ENCODE results near the gene BTNL8. TPM values are rescaled to one million over a fixed set of nuclear protein-coding genes. Genes with fewer than 3 reads are reported as not detected.

BTNL8 gene, protein sequence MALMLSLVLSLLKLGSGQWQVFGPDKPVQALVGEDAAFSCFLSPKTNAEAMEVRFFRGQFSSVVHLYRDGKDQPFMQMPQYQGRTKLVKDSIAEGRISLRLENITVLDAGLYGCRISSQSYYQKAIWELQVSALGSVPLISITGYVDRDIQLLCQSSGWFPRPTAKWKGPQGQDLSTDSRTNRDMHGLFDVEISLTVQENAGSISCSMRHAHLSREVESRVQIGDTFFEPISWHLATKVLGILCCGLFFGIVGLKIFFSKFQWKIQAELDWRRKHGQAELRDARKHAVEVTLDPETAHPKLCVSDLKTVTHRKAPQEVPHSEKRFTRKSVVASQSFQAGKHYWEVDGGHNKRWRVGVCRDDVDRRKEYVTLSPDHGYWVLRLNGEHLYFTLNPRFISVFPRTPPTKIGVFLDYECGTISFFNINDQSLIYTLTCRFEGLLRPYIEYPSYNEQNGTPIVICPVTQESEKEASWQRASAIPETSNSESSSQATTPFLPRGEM
- under 1 TPM in 1 of 3 donors, not detected in 2; 0.75 TPM for total RNA-seq
- total RNA-seq (2013), result not detected

- Mint-ChIP-seq H3K9me3 (no peaks in the 10 kb centered on the region), H3K36me3 (no peaks in the 10 kb centered on the region), H3K4me3 (no peak within 1 kb of the TSS), H3K27me3 (ENCODE audit: low read depth in 2 of 2) (peaks cover 9 to 10% of the 10 kb centered on the region in 2 donors), H3K27ac (no peak within 1 kb of the TSS), H3K4me1 (no peaks in the 10 kb centered on the region)
- H3K36me3 ChIP-seq (ENCODE audit: control insufficient read depth, insufficient read depth, low read length), result no peaks in the 10 kb centered on the region
- H3K27ac ChIP-seq (ENCODE audit: low read length), result no peak within 1 kb of the TSS
- intact Hi-C loops (cut with micrococcal nuclease), result no loop called here
- no peaks in the 10 kb centered on the region for H3K9me3 ChIP-seq (ENCODE audit: control insufficient read depth, insufficient read depth, low read length)
- H3K4me3 ChIP-seq (ENCODE audit: low read length), result no peak within 1 kb of the TSS
- ATAC-seq, result no peak
- 95% methylated on average over 9 of the region's 9 CpGs for WGBS (ENCODE audit: insufficient coverage)
- no peaks in the 10 kb centered on the region for H3K4me1 ChIP-seq (ENCODE audit: control insufficient read depth, insufficient read depth, low read length)
- H3K27me3 ChIP-seq (ENCODE audit: control insufficient read depth, insufficient read depth, low read length), result no peaks in the 10 kb centered on the region
- DNase-seq, result no peak
- TF ChIP-seq, protein P1, sequence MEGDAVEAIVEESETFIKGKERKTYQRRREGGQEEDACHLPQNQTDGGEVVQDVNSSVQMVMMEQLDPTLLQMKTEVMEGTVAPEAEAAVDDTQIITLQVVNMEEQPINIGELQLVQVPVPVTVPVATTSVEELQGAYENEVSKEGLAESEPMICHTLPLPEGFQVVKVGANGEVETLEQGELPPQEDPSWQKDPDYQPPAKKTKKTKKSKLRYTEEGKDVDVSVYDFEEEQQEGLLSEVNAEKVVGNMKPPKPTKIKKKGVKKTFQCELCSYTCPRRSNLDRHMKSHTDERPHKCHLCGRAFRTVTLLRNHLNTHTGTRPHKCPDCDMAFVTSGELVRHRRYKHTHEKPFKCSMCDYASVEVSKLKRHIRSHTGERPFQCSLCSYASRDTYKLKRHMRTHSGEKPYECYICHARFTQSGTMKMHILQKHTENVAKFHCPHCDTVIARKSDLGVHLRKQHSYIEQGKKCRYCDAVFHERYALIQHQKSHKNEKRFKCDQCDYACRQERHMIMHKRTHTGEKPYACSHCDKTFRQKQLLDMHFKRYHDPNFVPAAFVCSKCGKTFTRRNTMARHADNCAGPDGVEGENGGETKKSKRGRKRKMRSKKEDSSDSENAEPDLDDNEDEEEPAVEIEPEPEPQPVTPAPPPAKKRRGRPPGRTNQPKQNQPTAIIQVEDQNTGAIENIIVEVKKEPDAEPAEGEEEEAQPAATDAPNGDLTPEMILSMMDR (IDR thresholded peaks at IDR 0.05), result no peak
These were observed at the start of gene BTNL8 for GRCh38 chr5:180898621-180899246. Gene BTNL8, plus strand, starts transcription at chr5:180899159. Its CDS starts 152 bp downstream, at chr5:180899311.

- H3K4me1 Mint-ChIP-seq, result peaks cover 11 to 17% of the 10 kb centered on the region in 2 donors
- peaks cover 3 to 10% of the 10 kb centered on the region in 2 donors for H3K9me3 Mint-ChIP-seq
- WGBS (ENCODE audit: insufficient coverage), result 100% methylated on average over 2 of the region's 4 CpGs
- H3K36me3 Mint-ChIP-seq, result peaks cover 43% of the 10 kb centered on the region
- Histone ChIP-seq H3K9me3 (ENCODE audit: control insufficient read depth, insufficient read depth, low read length) (peaks cover 28% of the 10 kb centered on the region), H3K27ac (ENCODE audit: low read length) (no peak overlapping the region), H3K36me3 (ENCODE audit: control insufficient read depth, insufficient read depth, low read length) (peaks cover 26% of the 10 kb centered on the region), H3K27me3 (ENCODE audit: control insufficient read depth, insufficient read depth, low read length) (no peaks in the 10 kb centered on the region), H3K4me1 (ENCODE audit: control insufficient read depth, insufficient read depth, low read length) (no peaks in the 10 kb centered on the region), H3K4me3 (ENCODE audit: low read length) (no peak overlapping the region)
- TF ChIP-seq, protein P1 (IDR thresholded peaks at IDR 0.05), result no peak
- H3K27me3 Mint-ChIP-seq (ENCODE audit: low read depth in 2 of 2), result no peaks in the 10 kb centered on the region
- intact Hi-C loops (cut with micrococcal nuclease), result no loop called here
- H3K27ac Mint-ChIP-seq, result no peak overlapping the region
- ATAC-seq, result no peak
- DNase-seq, result no peak
- no peak overlapping the region for H3K4me3 Mint-ChIP-seq
These were observed 49.1 kb upstream of the BTNL8 start for GRCh38 chr5:180849827-180850226.

GRCh38 chr5:180850434-180851078, 48.4 kb upstream of the BTNL8 start:
- no peaks in the 10 kb centered on the region for H3K27me3 Mint-ChIP-seq (ENCODE audit: low read depth in 2 of 2)

More at GRCh38 chr5:180850434-180851078, 48.4 kb upstream of the BTNL8 start:
- Mint-ChIP-seq H3K36me3 (peaks cover 43% of the 10 kb centered on the region), H3K9me3 (peaks cover 3 to 10% of the 10 kb centered on the region in 2 donors), H3K27ac (no peak overlapping the region), H3K4me3 (no peak overlapping the region), H3K4me1 (peaks cover 11 to 20% of the 10 kb centered on the region in 2 donors)
- over 99% methylated on average over 8 of the region's 10 CpGs for WGBS (ENCODE audit: insufficient coverage)
- peaks cover 28% of the 10 kb centered on the region for H3K36me3 ChIP-seq (ENCODE audit: control insufficient read depth, insufficient read depth, low read length)
- no peaks in the 10 kb centered on the region for H3K27me3 ChIP-seq (ENCODE audit: control insufficient read depth, insufficient read depth, low read length)
- no peak overlapping the region for H3K4me3 ChIP-seq (ENCODE audit: low read length)
- H3K4me1 ChIP-seq (ENCODE audit: control insufficient read depth, insufficient read depth, low read length), result no peaks in the 10 kb centered on the region
- DNase-seq (no peak), ATAC-seq (no peak)
- peaks cover 28% of the 10 kb centered on the region for H3K9me3 ChIP-seq (ENCODE audit: control insufficient read depth, insufficient read depth, low read length)
- no peak overlapping the region for H3K27ac ChIP-seq (ENCODE audit: low read length)
- TF ChIP-seq, protein P1 (IDR thresholded peaks at IDR 0.05), result no peak
- intact Hi-C loops (cut with micrococcal nuclease), result no loop called here
